ENCODE data around the gene DOLK.

The DOLK gene

DNA sequence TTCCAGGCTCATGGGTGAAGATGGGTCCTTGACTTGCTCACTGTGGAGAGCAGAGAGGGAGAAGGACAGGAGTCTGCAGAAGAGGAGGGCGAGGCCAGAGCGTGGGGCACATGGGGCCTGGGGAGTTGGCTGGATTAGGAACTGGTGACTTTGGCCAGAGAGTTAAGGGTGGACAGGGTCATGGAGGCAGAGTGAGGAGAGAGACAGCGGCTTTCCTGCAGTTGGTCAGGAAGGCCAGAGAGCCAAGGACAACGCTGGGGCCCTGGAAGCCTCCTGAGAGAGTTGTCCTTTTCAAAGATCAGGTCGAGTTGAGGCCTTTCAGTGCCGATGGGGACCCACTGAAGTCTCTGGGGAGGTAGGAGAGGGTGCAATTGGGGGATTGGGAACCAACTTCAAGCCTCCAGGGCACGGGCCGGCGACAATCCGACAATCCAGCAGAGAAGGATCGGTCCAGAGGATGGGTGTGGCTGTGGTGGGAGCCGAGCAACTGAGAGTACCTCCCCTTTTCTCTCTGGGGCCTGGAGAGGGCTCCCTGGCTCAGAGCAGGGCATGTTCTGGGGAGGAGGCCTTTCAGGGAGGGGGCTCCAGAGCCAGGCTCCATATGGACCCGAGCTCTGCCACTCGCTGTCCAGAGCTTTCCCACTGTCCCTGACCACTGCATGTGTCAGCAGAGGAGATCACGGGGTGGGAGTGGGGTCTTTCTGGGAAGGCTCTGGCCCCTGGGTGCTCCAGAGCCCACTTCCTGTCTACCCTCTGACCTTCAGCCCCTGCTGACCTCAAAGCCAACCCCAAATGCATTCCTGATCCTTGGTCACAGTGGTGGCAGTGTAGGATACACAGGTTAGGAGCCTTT lies 34.1 kb downstream of the DOLK start:
- no peak for DNase-seq

DNA sequence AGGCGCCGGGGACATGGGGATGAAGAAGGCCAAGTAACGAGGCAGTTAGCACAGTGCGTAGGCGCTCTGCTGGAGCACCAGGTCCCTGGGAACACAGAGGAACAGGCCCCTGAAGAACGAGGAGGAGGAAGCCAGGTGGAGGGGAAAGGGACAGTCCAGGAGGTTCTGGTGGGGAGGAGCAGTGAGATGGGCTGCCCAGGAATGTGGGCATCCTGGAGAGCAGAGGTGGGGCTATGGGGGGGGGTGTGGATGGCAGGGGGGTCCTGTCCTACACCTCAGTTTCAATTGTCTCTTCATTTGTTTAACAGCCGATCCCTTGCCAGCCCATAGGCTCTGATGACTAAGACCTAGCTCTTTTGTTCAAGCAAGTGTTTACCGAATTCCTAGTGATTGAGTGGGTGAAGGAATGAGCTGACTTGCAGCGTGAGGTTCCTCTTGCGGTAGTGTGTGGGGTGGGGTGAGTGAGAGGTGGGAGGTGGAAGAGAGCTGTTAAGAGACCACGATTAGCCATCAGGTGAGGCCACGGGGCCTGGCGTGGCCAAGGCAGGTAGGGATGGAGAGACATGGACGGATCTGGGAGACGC lies 35.0 kb downstream of the DOLK start:
- intact Hi-C loops (cut with DNase I): no loop called here

More for the DNA sequence above, 34.1 kb downstream of the DOLK start:
- intact Hi-C loops (cut with DNase I): no loop called here

DNA sequence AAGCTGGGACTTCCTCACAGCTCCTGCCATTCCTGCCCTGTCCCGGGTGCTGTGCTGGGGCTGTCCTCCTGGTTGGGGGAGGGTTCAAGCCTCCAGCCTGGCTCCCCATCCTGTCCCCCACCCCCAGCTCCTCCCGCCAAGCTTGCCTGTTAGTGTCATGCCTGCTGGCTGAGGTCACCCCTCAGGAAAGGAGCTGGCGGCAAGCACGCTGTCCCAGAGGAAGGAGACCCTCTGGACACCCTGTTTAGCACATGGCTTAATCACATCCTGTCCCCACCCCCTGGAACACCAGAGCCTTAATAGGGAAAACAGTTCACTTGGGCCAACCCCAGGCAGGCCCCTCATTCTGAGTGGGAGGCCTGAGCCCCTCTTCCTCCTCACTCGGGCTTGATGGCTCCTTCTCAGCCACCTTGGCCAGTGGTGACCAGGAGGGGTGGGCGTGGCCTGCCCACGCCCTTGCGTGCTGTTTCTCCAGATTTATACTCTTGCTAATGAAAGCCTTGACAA lies 35.8 kb downstream of the DOLK start:
- intact Hi-C loops (cut with DNase I): no loop called here
- DNase-seq: peak in 5 of 42 donors; percentile 20 to 61 (median 43)

More for the DNA sequence above, 35.0 kb downstream of the DOLK start:
- DNase-seq: peak in 33 of 42 donors; percentile 30 to 86 (median 60)

DNA sequence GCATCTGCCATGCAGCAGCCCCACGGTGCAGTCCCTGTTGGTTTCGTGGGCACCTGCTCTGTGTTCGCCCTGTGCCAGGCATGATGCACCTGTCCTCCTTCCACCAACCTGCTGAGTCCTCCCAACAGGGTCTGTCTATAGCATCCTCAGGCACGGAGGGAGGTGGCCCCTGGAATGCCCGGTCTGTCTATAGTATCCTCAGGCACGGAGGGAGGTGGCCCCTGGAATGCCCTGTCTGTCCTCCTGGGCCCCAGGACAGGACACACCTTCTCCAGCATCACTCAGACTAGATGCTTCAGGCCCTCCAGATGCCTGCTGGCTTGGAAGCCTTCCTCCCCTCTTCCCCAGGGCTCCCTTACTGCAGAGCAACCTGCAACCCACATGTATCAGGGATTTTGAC lies 36.5 kb downstream of the DOLK start:
- intact Hi-C loops (cut with DNase I): no loop called here
- DNase-seq: no peak

GRCh38 chr9:128909859-128910258 lies 37.5 kb downstream of the DOLK start:
- intact Hi-C loops (cut with DNase I): no loop called here
- no peak for DNase-seq

DNA sequence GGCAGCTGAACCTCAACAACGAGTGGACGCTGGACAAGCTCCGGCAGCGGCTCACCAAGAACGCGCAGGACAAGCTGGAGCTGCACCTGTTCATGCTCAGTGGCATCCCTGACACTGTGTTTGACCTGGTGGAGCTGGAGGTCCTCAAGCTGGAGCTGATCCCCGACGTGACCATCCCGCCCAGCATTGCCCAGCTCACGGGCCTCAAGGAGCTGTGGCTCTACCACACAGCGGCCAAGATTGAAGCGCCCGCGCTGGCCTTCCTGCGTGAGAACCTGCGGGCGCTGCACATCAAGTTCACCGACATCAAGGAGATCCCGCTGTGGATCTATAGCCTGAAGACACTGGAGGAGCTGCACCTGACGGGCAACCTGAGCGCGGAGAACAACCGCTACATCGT lies 39.0 kb downstream of the DOLK start:
- intact Hi-C loops (cut with DNase I): no loop called here
- no peak for DNase-seq

GRCh38 chr9:128906741-128907140 lies 40.7 kb downstream of the DOLK start:
- DNase-seq: no peak
- intact Hi-C loops (cut with DNase I): no loop called here

DNA sequence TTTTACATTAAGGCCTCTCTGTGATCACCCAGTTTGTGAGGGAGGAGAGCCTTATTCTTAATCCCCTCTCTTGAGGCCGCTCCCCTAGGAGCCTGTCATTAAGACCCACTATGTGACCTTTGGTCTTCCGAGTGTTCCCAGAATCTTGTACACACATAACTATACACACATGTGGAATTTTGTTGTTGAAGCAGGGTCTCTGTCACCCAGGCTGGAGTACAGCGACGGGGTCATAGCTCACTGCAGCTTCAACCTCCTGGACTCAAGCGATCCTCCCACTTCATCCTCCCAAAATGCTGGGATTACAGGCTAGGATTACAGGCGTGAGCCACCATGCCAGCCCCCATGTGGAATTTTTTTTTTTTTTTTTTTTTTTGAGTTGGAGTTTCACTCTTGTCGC lies 41.4 kb downstream of the DOLK start:
- no peak for DNase-seq

DNA sequence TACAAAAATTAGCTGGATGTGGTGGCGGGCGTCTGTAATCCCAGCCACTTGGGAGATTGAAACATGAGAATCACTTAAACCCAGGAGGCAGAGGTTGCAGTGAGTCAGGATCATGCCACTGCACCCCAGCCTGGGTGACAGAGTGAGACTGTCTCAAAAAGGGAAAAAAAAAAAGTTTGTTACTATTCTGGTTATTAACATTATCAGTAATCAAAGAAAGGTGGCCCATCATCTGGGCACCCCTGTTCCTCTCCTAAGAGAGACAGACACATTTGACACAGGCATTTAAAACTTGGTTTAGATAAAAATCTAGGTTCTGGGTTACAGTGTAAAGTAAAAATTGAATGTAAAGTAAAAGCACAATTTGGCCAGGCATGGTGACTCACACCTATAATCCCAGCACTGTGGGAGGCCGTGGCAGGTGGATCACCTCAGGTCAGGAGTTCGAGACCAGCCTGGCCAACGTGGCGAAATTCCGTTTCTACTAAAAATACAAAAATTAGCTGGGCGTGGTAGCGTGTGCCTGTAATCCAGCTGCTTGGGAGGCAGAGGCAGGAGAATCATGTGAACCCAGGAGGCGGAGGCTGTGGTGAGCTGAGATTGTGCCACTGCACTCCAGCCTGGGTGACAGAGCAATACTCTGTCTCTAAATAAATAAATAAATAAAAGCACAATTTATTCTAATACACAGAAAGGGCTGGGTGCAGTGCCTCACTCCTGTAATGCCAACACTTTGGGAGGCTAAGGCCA lies 43.4 kb downstream of the DOLK start:
- intact Hi-C loops (cut with DNase I): no loop called here
- DNase-seq: no peak

More for the DNA sequence above, 41.4 kb downstream of the DOLK start:
- intact Hi-C loops (cut with DNase I): no loop called here

- intact Hi-C loops (cut with DNase I): no loop called here
- DNase-seq: no peak
Measured at GRCh38 chr9:128903079-128903461, 44.3 kb downstream of the DOLK start.

DNA sequence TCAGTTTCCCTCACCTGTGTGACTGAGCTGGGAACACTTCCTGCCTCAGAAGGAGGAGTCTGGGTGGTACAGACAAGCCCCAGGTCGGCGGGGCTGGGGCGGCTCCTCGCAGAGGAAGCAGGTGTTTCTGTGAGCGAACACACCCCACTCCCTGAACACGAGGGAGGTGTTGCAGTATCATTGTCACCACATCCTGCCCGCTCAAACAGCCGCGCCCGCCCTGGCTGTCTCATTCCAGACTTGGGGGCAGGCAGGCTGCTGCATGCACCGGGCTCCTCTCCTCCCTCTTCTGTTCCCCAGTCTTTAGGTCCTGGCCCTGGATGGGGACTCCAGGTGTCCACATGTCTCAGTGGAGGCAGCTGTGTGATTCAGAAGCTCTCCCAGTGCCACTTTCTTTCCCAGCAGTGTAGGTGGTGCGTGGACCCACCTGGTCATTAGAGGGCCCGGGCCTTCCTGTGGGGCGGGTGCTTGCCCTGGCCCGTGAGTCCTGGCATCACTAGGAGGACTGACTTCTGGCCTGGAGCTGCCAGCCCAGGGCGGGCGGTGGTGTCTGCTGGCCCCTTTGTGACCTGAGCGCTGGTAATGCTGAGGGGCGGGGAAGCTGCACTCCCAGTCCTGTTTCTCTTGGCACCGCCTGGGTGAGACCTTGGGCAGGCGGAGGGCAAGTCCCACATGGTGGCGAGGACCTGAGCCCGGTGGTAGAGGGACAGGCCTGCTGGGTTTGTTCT lies 44.9 kb downstream of the DOLK start:
- peak in 37 of 42 donors; percentile 30 to 86 (median 62) for DNase-seq
- intact Hi-C loops (cut with DNase I): no loop called here

DNA sequence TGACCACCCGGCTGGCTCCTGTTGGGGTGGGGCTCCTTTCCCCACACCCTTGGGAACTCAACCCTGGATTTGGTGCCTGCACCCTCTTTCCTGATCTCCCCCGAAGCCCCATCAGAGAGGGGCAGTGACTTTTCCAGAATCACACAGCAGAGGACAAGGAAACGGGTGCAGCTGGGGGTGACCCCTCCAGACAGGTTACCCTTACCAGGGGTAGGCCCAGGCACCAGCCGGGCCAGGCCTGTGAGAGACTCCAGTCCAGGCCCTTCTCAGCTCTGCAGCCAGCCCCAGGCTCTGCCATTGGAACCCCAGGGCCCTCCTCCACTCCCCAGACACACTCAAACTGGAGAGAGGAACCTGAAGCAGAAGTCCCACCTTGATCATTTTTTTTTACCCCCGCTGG lies 45.6 kb downstream of the DOLK start:
- no peak for DNase-seq
- intact Hi-C loops (cut with DNase I): no loop called here

- DNase-seq: no peak
- intact Hi-C loops (cut with DNase I): no loop called here
Measured at GRCh38 chr9:128901379-128901778, 46.0 kb downstream of the DOLK start.

GRCh38 chr9:128899566-128900322 lies 47.7 kb downstream of the DOLK start:
- intact Hi-C loops (cut with DNase I): no loop called here
- DNase-seq: no peak

- intact Hi-C loops (cut with DNase I): no loop called here
Measured at GRCh38 chr9:128898845-128899565, 48.4 kb downstream of the DOLK start.

GRCh38 chr9:128898382-128898781 lies 49.0 kb downstream of the DOLK start:
- no peak for DNase-seq
- intact Hi-C loops (cut with DNase I): no loop called here

More at GRCh38 chr9:128898845-128899565, 48.4 kb downstream of the DOLK start:
- DNase-seq: peak in 28 of 42 donors; percentile 33 to 79 (median 53)

DNA sequence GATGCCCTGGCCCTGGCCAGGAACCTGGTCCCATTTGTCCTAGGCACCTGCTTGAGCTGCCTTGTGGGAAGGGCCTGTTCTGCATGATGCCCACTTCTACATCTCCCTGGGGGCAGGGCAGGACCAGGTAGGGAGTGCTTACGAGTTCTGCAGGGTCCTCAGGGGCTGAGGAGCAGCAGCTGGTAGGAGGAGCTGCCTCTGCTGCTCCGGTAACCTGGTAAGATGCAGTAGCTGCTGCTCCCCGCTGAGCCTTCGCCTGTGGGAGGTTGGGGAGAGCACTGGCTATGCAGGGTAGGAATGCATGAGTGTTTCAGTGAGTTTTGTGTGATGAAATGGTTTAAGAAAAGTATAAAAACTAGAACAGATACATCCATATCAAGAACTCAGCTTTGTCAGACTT lies 51.8 kb downstream of the DOLK start:
- DNase-seq: peak in 30 of 42 donors; percentile 30 to 81 (median 60)
- intact Hi-C loops (cut with DNase I): no loop called here

Data from head of caudate nucleus (tissue), 42 donors.